ENCODE results near the gene TTN.

Gene TTN

DNA sequence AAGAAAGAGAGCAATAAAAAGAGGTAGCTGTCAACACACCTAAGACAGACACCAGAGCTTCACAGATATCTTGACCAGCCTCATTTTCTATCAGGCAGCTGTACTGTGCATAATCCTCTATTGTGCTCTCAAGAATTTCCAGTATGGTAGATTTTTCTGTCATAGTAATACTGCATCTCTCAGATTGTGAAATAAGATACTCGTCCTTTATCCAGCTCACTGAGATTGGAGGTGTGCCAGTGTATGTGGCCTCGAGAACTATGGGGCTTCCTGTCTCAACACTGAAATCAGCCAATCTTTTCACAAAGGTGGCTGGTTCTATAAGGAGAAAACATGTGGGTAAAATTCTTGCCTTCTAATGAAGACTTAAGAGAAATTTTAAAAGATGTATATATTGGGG lies 88.9 kb downstream of the TTN start:
- H3K4me2 ChIP-seq (ENCODE audit: low read depth, low read length, poor library complexity, severe bottlenecking): no peak overlapping the region
- no peak overlapping the region for H2AFZ ChIP-seq (ENCODE audit: low read length)
- H3K27me3 ChIP-seq (ENCODE audit: insufficient read depth, low read length, poor library complexity, severe bottlenecking): no peaks in the 10 kb centered on the region
- no peaks in the 10 kb centered on the region for H3K9me3 ChIP-seq (ENCODE audit: insufficient read depth, low read depth, low read length)
- no peak overlapping the region for H3K9ac ChIP-seq (ENCODE audit: low read depth, low read length, poor library complexity, severe bottlenecking)
- no peaks in the 10 kb centered on the region for H3K79me2 ChIP-seq (ENCODE audit: insufficient read depth, low read length)
- TF ChIP-seq, protein P1, sequence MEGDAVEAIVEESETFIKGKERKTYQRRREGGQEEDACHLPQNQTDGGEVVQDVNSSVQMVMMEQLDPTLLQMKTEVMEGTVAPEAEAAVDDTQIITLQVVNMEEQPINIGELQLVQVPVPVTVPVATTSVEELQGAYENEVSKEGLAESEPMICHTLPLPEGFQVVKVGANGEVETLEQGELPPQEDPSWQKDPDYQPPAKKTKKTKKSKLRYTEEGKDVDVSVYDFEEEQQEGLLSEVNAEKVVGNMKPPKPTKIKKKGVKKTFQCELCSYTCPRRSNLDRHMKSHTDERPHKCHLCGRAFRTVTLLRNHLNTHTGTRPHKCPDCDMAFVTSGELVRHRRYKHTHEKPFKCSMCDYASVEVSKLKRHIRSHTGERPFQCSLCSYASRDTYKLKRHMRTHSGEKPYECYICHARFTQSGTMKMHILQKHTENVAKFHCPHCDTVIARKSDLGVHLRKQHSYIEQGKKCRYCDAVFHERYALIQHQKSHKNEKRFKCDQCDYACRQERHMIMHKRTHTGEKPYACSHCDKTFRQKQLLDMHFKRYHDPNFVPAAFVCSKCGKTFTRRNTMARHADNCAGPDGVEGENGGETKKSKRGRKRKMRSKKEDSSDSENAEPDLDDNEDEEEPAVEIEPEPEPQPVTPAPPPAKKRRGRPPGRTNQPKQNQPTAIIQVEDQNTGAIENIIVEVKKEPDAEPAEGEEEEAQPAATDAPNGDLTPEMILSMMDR (conservative IDR thresholded peaks at IDR 0.05; ENCODE audit: low read length): no peak
- no peaks in the 10 kb centered on the region for H3K36me3 ChIP-seq (ENCODE audit: insufficient read depth, low read length)
- H3K4me1 ChIP-seq (ENCODE audit: insufficient read depth, low read length, poor library complexity, severe bottlenecking): no peaks in the 10 kb centered on the region
- H3K9me2 ChIP-seq (replicated peaks; ENCODE audit: low read depth, low read length): no peaks in the 10 kb centered on the region
- H3K4me3 ChIP-seq (ENCODE audit: low read length, poor library complexity, severe bottlenecking): no peak overlapping the region
- no peaks in the 10 kb centered on the region for H3F3A ChIP-seq (ENCODE audit: low read depth)
- H4K20me1 ChIP-seq (ENCODE audit: insufficient read depth, low read length, poor library complexity, severe bottlenecking): no peaks in the 10 kb centered on the region

DNA sequence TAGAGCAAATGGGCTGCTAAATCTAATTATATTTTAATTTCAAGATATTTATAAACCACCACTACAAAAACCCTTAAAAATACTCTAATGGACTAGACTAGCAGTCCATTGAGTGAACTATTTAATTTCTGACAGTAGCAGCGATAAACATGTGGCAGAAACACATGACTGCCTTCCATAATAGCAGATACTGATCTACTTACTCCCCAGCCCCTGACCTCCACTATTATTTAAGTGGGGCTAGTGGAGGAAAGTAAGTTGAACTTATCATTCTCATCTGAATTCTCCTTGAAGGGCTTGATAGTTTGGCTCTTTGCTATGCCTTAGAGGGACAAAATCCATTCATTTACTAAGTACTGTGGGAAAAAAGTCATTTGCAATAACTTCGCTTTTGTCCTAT lies 90.8 kb downstream of the TTN start:
- H3K9ac ChIP-seq (ENCODE audit: low read depth, low read length, poor library complexity, severe bottlenecking): no peak overlapping the region
- H3K4me2 ChIP-seq (ENCODE audit: low read depth, low read length, poor library complexity, severe bottlenecking): no peak overlapping the region
- no peak overlapping the region for H3K4me3 ChIP-seq (ENCODE audit: low read length, poor library complexity, severe bottlenecking)
- no peak overlapping the region for H2AFZ ChIP-seq (ENCODE audit: low read length)
- H3F3A ChIP-seq (ENCODE audit: low read depth): no peaks in the 10 kb centered on the region
- H3K27me3 ChIP-seq (ENCODE audit: insufficient read depth, low read length, poor library complexity, severe bottlenecking): no peaks in the 10 kb centered on the region
- no peaks in the 10 kb centered on the region for H4K20me1 ChIP-seq (ENCODE audit: insufficient read depth, low read length, poor library complexity, severe bottlenecking)
- H3K4me1 ChIP-seq (ENCODE audit: insufficient read depth, low read length, poor library complexity, severe bottlenecking): no peaks in the 10 kb centered on the region
- no peaks in the 10 kb centered on the region for H3K9me2 ChIP-seq (replicated peaks; ENCODE audit: low read depth, low read length)
- TF ChIP-seq EZH2phosphoT487 (IDR thresholded peaks at IDR 0.05; ENCODE audit: borderline replicate concordance): no peak
- TF ChIP-seq, protein P1 (conservative IDR thresholded peaks at IDR 0.05; ENCODE audit: low read length): no peak
- H3K9me3 ChIP-seq (ENCODE audit: insufficient read depth, low read depth, low read length): no peaks in the 10 kb centered on the region
- no peaks in the 10 kb centered on the region for H3K36me3 ChIP-seq (ENCODE audit: insufficient read depth, low read length)
- H3K79me2 ChIP-seq (ENCODE audit: insufficient read depth, low read length): no peaks in the 10 kb centered on the region

DNA sequence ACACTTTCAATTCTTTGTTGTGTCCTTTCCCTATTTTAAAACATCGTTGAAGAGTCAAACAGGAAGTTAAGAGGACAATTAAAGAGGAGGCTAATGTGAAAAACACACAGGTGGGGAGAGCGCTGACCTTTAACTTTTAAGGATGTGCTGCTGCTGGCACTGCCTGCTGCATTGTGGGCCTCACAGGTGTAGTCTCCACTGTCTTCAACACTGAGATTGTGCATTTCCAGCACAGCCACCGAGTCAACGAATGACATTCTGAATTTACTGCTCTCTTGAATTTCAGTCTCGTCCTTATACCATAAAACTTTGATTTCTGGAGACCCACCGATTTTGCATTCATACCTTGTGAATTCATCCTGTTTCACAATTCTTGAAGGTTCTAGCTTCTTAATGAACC lies 91.9 kb downstream of the TTN start:
- Histone ChIP-seq H3K4me1 (ENCODE audit: insufficient read depth, low read length, poor library complexity, severe bottlenecking) (no peaks in the 10 kb centered on the region), H3F3A (ENCODE audit: low read depth) (no peaks in the 10 kb centered on the region), H3K27me3 (ENCODE audit: insufficient read depth, low read length, poor library complexity, severe bottlenecking) (no peaks in the 10 kb centered on the region), H4K20me1 (ENCODE audit: insufficient read depth, low read length, poor library complexity, severe bottlenecking) (no peaks in the 10 kb centered on the region), H3K9ac (ENCODE audit: low read depth, low read length, poor library complexity, severe bottlenecking) (no peak overlapping the region), H3K9me3 (ENCODE audit: insufficient read depth, low read depth, low read length) (no peaks in the 10 kb centered on the region), H3K36me3 (ENCODE audit: insufficient read depth, low read length) (no peaks in the 10 kb centered on the region), H3K9me2 (replicated peaks; ENCODE audit: low read depth, low read length) (no peaks in the 10 kb centered on the region), H3K79me2 (ENCODE audit: insufficient read depth, low read length) (no peaks in the 10 kb centered on the region), H3K4me3 (ENCODE audit: low read length, poor library complexity, severe bottlenecking) (no peak overlapping the region), H3K4me2 (ENCODE audit: low read depth, low read length, poor library complexity, severe bottlenecking) (no peak overlapping the region), H2AFZ (ENCODE audit: low read length) (no peak overlapping the region)
- no peak for TF ChIP-seq EZH2phosphoT487 (IDR thresholded peaks at IDR 0.05; ENCODE audit: borderline replicate concordance)
- TF ChIP-seq, protein P1 (conservative IDR thresholded peaks at IDR 0.05; ENCODE audit: low read length): no peak
